NCI-H526 treated with DMSO at 0.1 percent for 48 hours (cell line): ENCODE results near the gene TYMS.

Experiments
- DNase-seq: peaks from one replicate; lab custom pipeline; 2025; lab: John Stamatoyannopoulos, UW

TYMS gene

GRCh38 chr18:647304-647703 is 10.1 kb upstream of the TYMS start:
- DNase-seq = no peak

DNA sequence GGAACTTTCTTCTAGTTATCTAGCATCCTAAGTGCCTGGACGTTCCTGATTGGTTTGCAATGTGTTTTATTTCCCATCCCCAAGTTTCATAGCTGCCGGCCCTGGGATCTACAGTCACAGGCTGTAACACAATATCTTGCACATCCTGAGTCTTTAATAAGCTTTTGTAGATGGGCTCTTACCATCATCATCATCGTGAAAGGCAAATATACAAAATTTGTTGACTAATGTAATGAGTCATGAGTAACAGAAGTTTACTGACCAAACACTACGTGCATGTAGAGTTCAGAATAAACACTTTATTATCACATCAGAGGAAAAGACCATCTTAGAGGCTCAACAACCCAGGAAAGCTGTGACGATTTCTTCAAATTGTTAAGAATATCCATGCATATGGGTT is 8.1 kb upstream of the TYMS start:
- no peak for DNase-seq

- DNase-seq = no peak
Measured at GRCh38 chr18:650428-650858, 7.0 kb upstream of the TYMS start.

DNA sequence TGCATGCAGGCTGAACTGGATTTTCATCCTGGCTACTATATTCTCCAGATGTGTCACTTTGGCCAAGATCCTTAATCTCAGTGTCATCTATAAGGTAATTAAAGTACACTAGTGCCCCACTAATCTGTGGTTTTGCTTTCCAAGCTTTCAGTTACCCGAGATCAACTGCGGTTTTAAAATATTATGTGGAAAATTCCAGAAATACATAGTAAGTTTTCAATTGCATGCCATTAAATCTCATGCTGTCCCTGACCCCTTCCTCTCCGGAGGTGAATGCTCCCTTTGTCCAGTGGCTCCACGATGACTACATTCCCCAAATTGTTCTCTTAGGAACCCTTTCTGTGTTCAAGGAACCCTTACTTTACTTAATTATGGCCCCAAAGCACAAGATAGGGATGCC is 5.3 kb upstream of the TYMS start:
- DNase-seq = no peak

DNA sequence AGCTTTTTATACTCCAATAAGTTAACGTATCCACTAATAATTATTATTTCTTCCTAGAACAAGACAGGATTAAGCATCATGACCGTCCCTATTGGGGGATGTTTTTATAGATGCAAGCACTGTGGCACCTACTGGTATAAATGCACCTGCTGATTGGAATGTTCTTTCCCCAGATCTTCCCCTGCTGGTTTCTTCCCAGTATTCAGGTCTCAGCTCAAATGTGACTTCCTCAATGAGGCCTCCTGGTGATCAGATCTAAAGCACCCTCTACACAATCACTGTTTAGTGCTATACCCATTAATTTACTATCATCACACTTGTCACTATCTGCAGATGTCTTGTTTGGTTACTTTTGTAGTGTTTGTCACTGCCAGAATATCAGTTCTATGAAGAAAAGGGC is 3.9 kb upstream of the TYMS start:
- DNase-seq = no peak

DNA sequence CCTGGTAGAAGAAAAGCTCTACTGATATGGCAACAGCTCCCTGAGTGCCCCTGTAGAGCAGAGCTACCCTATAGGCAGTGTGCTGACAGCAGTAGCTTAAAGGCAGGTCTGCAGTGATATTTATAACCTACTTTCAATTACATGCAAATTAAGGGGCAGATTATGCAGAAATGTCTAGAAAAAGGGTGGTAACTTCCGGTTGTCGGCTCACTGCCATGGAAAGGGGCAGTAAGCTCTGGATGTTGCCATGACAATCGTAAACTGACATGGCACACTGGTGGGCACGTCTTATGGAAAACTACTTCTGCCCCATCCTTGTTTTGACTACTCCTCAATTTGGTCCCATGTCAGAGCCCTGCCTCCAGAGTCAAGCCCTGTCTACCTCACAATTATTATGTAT is 2.9 kb upstream of the TYMS start:
- DNase-seq = no peak

- no peak for DNase-seq
Measured at GRCh38 chr18:655445-655844, 2.0 kb upstream of the TYMS start.

DNA sequence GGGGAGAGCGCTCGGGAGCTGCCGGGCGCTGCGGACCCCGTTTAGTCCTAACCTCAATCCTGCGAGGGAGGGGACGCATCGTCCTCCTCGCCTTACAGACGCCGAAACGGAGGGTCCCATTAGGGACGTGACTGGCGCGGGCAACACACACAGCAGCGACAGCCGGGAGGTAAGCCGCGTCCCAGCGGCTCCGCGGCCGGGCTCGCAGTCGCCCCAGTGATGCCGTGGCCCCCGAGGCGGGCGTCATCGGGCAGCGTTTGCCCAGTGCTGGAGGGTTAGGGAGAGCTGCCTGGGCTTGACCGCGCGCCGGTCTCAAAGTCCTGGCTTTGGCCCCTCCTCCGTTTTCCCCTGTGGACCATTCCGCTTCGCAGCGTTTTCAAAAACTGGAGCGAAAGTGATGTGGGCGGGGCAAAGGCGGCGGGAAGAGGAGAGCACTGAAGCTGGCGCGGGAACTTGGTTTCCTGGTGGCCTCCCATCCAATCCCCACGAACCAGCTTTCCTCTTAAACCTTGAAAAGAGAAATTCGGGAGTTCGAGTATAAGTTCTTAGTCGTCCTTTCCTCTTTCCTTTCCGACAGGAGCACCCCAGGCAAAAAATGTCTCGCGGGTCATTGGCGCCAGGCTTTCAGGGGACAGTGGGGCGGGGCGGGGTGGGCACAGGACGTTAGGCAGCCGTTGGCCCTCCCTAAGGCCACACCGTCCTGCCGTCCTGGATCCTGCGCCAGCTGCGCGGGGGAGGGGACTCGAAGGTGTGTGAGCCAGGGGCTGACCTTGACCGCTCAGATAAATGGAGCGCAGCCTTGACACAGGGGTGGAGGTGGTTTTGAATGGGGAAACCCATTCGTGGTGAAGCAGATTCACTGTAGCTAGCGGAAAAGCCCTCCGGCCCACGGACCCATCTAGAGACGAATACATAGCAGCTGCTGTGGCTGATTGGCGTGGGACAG is 821 bp downstream of the TYMS start:
- DNase-seq = peak; percentile 46

DNA sequence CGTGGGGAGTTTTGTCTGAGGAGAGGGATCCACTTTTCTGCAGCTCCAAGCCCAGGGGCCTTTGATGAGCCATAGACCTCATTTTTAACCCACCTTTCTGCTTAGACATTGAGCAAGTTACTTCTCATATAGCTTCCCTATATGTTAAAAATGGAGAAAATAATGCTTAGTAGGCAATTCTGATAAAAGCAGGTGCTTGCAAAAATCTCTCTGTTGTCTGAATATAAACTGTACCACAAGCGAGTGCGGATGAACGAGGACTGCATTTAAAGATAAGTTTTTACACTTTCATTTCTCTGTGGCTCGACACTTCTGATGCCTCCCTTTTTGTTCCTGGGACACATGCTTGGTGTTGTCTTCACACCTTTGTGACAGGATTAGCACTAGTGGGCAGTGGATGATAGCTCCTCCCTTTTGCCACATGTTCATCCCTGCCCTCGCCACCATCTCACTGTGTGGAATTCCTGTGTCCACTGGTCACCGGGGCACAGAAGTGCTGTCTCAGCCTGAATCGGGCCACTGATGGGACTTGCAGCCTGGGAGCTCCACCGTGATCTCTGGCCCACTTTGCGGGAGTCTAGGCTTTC is 1.6 kb downstream of the TYMS start:
- DNase-seq = no peak

DNA sequence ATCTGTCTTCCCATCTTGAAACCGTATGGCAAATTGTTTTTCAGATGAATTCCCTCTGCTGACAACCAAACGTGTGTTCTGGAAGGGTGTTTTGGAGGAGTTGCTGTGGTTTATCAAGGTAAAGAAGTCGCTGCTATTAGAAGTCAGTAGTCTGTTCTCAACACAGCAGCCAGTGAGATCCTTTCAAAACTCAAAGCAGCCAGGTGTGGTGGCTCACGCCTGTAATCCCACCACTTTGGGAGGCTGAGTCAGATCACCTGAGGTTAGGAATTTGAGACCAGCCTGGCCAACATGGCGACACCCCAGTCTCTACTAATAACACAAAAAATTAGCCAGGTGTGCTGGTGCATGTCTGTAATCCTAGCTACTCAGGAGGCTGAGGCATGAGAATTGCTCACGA is 2.1 kb downstream of the TYMS start:
- DNase-seq = no peak

- no peak for DNase-seq
Measured at GRCh38 chr18:662197-662596, 4.7 kb downstream of the TYMS start.

- no peak for DNase-seq
Measured at GRCh38 chr18:666177-666576, 8.7 kb downstream of the TYMS start.

- no peak for DNase-seq
Measured at GRCh38 chr18:666628-667027, 9.2 kb downstream of the TYMS start.

GRCh38 chr18:668260-668659 is 10.8 kb downstream of the TYMS start:
- DNase-seq = no peak

DNA sequence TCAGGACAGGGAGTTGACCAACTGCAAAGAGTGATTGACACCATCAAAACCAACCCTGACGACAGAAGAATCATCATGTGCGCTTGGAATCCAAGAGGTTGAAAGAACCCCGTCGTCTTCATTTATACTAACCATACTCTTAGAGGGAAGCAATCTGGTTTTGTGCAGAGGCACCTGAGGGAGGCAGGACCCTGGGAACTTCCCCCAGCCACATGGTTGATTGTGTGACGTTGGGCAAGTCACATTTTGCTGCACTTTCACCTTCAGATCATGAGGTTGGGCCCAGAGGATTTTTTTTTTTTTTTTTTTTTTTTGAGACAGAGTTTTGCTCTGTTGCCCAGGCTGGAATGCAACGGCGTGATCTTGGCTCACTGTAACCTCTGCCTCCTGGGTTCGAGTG is 11.6 kb downstream of the TYMS start:
- no peak for DNase-seq

DNA sequence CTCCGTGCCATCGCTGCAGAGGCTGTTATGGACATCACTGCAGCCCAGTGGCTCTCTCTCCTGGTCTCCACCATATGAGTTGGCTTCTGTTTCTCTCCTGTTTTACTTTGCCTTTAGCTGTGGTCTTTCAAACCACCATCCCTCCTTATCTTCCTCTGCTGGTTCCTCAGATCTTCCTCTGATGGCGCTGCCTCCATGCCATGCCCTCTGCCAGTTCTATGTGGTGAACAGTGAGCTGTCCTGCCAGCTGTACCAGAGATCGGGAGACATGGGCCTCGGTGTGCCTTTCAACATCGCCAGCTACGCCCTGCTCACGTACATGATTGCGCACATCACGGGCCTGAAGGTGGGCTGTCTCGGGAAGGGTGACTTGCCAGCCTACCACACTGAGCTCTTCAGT is 13.1 kb downstream of the TYMS start:
- DNase-seq = no peak

GRCh38 chr18:671405-671804 is 14.0 kb downstream of the TYMS start:
- DNase-seq = no peak

GRCh38 chr18:673317-673716 is 15.9 kb downstream of the TYMS start:
- no peak for DNase-seq

GRCh38 chr18:673769-674168 is 16.3 kb downstream of the TYMS start:
- no peak for DNase-seq

DNA sequence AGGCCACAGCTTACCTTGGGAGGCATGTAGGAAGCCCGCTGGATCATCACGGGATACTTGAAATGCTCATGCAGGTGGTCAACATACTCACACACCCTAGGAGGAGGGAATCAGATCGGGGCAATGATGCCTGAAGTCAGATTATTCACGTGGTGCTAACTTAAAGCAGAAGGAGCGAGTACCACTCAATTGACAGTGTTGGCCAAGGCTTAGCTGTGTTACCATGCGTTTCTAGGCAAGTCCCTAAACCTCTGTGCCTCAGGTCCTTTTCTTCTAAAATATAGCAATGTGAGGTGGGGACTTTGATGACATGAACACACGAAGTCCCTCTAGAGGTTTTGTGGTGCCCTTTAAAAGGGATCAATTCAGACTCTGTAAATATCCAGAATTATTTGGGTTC is 17.9 kb downstream of the TYMS start:
- no peak for DNase-seq

- DNase-seq = no peak
Measured at GRCh38 chr18:676069-676468, 18.6 kb downstream of the TYMS start.

DNA sequence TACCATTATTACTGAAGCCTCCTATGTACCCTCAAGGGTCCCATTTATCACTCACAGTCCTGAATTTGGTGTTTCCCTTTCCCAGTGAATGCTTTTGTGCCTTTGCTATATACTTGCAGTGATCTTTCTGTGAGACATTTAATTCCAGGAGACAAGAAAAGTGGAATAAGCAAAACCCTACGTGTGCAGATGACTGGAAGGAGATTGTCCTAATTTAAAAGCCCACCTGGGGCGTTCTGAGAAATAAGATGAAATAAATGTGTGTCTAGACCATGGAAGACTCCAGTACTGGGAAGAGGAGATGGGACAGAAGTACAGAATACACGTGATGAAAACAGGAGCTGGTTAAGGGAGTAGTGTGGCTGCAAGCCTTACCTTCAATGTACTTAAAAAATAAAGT is 19.3 kb downstream of the TYMS start:
- no peak for DNase-seq

GRCh38 chr18:677145-677544 is 19.7 kb downstream of the TYMS start:
- DNase-seq = no peak

GRCh38 chr18:677951-678381 is 20.5 kb downstream of the TYMS start:
- no peak for DNase-seq
